GM12878 (cell line): ENCODE data around the gene PGAM2. TPM values are rescaled to one million over a fixed set of nuclear protein-coding genes. Genes with fewer than 3 reads are reported as not detected.

Experiments used
- ATAC-seq: fragments of 200-7000 bp; cut with Tn5 transposase; 3 replicates; pipeline ENCODE4 v1.9.1; 2020; ENCODE audit warnings: mild to moderate bottlenecking, moderate library complexity
- BruUV-seq: library from RNA; stranded (reverse); fragments of 400-500 nt; replicated peaks from 2 replicates; lab custom pipeline; 2021; lab: Mats Ljungman, UMichigan
- CTCF ChIA-PET: fragments of 300-600 bp; sonication (Branson Sonifier 250); formaldehyde crosslinking; extraction: SDS; loops from one replicate; lab custom pipeline; 2021; ENCODE audit warnings: inconsistent platforms; lab: Yijun Ruan, JAX
- POLR2A ChIA-PET: fragments of 350-600 bp; formaldehyde crosslinking; extraction: SDS; loops from one replicate; lab custom pipeline; 2021; ENCODE audit warnings: inconsistent platforms; lab: Charles Lee
- RAD21 ChIA-PET: fragments of 300-600 bp; sonication (Branson Sonifier 250); formaldehyde crosslinking; loops from one replicate; lab custom pipeline; 2023; ENCODE audit warnings: antibody characterized with exemption; ENCODE audit not compliant: unreplicated experiment; lab: Charles Lee
- SMC1A ChIA-PET: fragments of 300-600 bp; sonication (Branson Sonifier 250); formaldehyde crosslinking; loops from one replicate; lab custom pipeline; 2023; ENCODE audit not compliant: unreplicated experiment, uncharacterized antibody; lab: Charles Lee
- DNase-seq: peaks from one replicate; pipeline ENCODE4 v3.0.0-alpha.2; 2011; ENCODE audit warnings: low read depth, low spot score
- FAIRE-seq: peaks from 3 replicates; lab custom pipeline; 2011; peaks lifted over from hg19 to GRCh38; lab: Jason Lieb, UNC
- H2AFZ ChIP-seq: 2 replicates; pipeline ENCODE4 v1.6.0; 2011; ENCODE audit warnings: low read depth, low read length, control low read depth; ENCODE audit not compliant: control insufficient read depth
- H3K27ac ChIP-seq: 2 replicates; pipeline ENCODE4 v1.5.1; 2011; ENCODE audit warnings: control low read depth; ENCODE audit not compliant: control insufficient read depth, insufficient read depth
- H3K27me3 ChIP-seq, 2 experiments: replicated peaks in 1 of 2; 2 replicates each; pipeline versions ENCODE4 v1.6.0 to v1.6.1; 2011; ENCODE audit warnings: low read length in 1 of 2; ENCODE audit not compliant: control insufficient read depth in 2 of 2, insufficient read depth in 2 of 2
- H3K36me3 ChIP-seq, 2 experiments: 2 replicates each; pipeline ENCODE4 v1.5.1; 2011; ENCODE audit warnings: low read length in 1 of 2; ENCODE audit not compliant: control insufficient read depth in 2 of 2, insufficient read depth in 2 of 2
- H3K4me1 ChIP-seq: 2 replicates; pipeline ENCODE4 v1.6.1; 2011; ENCODE audit warnings: mild to moderate bottlenecking, low read length, moderate library complexity, mixed read lengths; ENCODE audit not compliant: control insufficient read depth, insufficient read depth
- H3K4me2 ChIP-seq: 2 replicates; pipeline ENCODE4 v1.6.0; 2011; ENCODE audit warnings: control low read depth; ENCODE audit not compliant: control insufficient read depth, insufficient read depth
- H3K4me3 ChIP-seq: fragments of 200-600 bp; sonication (generic); 2 replicates; pipeline ENCODE4 v1.5.1; 2016
- H3K79me2 ChIP-seq: 2 replicates; pipeline ENCODE4 v1.6.0; 2011; ENCODE audit warnings: low read length; ENCODE audit not compliant: control insufficient read depth, insufficient read depth
- H3K9ac ChIP-seq: 2 replicates; pipeline ENCODE4 v1.8.0; 2011; ENCODE audit warnings: low read length, control low read depth, mixed read lengths; ENCODE audit not compliant: control insufficient read depth, insufficient read depth
- H3K9me3 ChIP-seq: replicated peaks from 3 replicates; pipeline ENCODE4 v1.5.1; 2011; ENCODE audit warnings: mild to moderate bottlenecking, low read length; ENCODE audit not compliant: control insufficient read depth, insufficient read depth
- H4K20me1 ChIP-seq: 2 replicates; pipeline ENCODE4 v1.6.0; 2011; ENCODE audit not compliant: control insufficient read depth, insufficient read depth
- ATF7 ChIP-seq: fragments of 450-650 bp; IDR thresholded peaks from 2 replicates; pipeline ENCODE4 v1.6.1; 2016; ENCODE audit warnings: low read depth, mild to moderate bottlenecking
- E2F4 ChIP-seq: IDR thresholded peaks from 2 replicates; pipeline ENCODE4 v1.6.1; 2012; ENCODE audit warnings: low read depth, low read length, improper control_type of control experiment
- EZH2 ChIP-seq: IDR thresholded peaks from 2 replicates; pipeline ENCODE4 v1.6.1; 2012; ENCODE audit warnings: low read depth, mild to moderate bottlenecking, control low read depth, inconsistent platforms, low read length, borderline replicate concordance; ENCODE audit not compliant: control insufficient read depth
- GABPA ChIP-seq: IDR thresholded peaks from 2 replicates; pipeline ENCODE4 v1.6.1; 2014; ENCODE audit warnings: antibody characterized with exemption, low read depth, mild to moderate bottlenecking, inconsistent platforms
- HDGF ChIP-seq: fragments of 450-650 bp; IDR thresholded peaks from 2 replicates; pipeline ENCODE4 v1.6.1; 2016; ENCODE audit warnings: antibody characterized with exemption
- MEF2A ChIP-seq: IDR thresholded peaks from 2 replicates; pipeline ENCODE4 v1.6.1; 2011; ENCODE audit warnings: low read depth, mild to moderate bottlenecking, low read length, moderate library complexity; ENCODE audit not compliant: insufficient read depth
- MYC ChIP-seq: IDR thresholded peaks from 2 replicates; pipeline ENCODE4 v1.6.1; 2011; ENCODE audit warnings: mild to moderate bottlenecking, low read length, moderate library complexity, inconsistent platforms; ENCODE audit not compliant: insufficient read depth, insufficient replicate concordance, insufficient read length, severe bottlenecking
- NBN ChIP-seq: fragments of 450-650 bp; IDR thresholded peaks from 2 replicates; pipeline ENCODE4 v1.6.1; 2016
- NFIC ChIP-seq: IDR thresholded peaks from 2 replicates; pipeline ENCODE4 v1.6.1; 2012; ENCODE audit warnings: low read depth, mild to moderate bottlenecking, inconsistent platforms, low read length, moderate library complexity
- PAX8 ChIP-seq: fragments of 450-650 bp; IDR thresholded peaks from 2 replicates; pipeline ENCODE4 v1.6.1; 2017; ENCODE audit warnings: mild to moderate bottlenecking, moderate library complexity
- POLR2AphosphoS5 ChIP-seq: IDR thresholded peaks from 2 replicates; pipeline ENCODE4 v1.6.1; 2011; ENCODE audit warnings: mild to moderate bottlenecking, low read length, inconsistent platforms
- RAD51 ChIP-seq: fragments of 450-650 bp; IDR thresholded peaks from 2 replicates; pipeline ENCODE4 v1.6.1; 2016; ENCODE audit warnings: moderate library complexity, mild to moderate bottlenecking, inconsistent platforms
- RB1 ChIP-seq: fragments of 450-650 bp; formaldehyde crosslinking; IDR thresholded peaks from 2 replicates; pipeline ENCODE4 v1.6.1; 2017; ENCODE audit warnings: mild to moderate bottlenecking, borderline replicate concordance
- TAF1 ChIP-seq: IDR thresholded peaks from 2 replicates; pipeline ENCODE4 v1.6.1; 2011; ENCODE audit warnings: mild to moderate bottlenecking, low read depth, low read length, borderline replicate concordance
- TCF12 ChIP-seq: IDR thresholded peaks from 2 replicates; pipeline ENCODE4 v1.6.1; 2011; ENCODE audit warnings: low read depth, mild to moderate bottlenecking, low read length
- TCF7 ChIP-seq: IDR thresholded peaks from 2 replicates; pipeline ENCODE4 v1.6.1; 2014; ENCODE audit warnings: antibody characterized with exemption, borderline replicate concordance
- WRNIP1 ChIP-seq: IDR thresholded peaks from 2 replicates; pipeline ENCODE4 v1.6.1; 2011; ENCODE audit warnings: low read depth, low read length, improper control_type of control experiment, borderline replicate concordance
- WGBS: methylation state at CpG from one replicate; pipeline ENCODE4 v1.1.6; 2016; ENCODE audit warnings: low lambda C conversion rate; ENCODE audit not compliant: insufficient replicate concordance, insufficient coverage; ENCODE audit errors: missing lambda C conversion rate; 5-methylcytosine and 5-hydroxymethylcytosine counted together
- in situ Hi-C: fragments of 300-500 bp; cut with MboI; formaldehyde crosslinking; loops from 9 replicates; pipeline ENCODE4 v1.14.3; 2018; ENCODE audit warnings: mixed read lengths
- intact Hi-C: fragments of 100-400 bp; cut with micrococcal nuclease; formaldehyde crosslinking; loops from one replicate; pipeline ENCODE4 v1.14.2; 2022; ENCODE audit not compliant: unreplicated experiment
- polyA plus RNA-seq, 11 experiments: library from polyadenylated mRNA; depleted of rRNA in 4 of 11; unstranded in 6 of 11; stranded (reverse) in 5 of 11; fragments of >200 nt; fragmentation: Nextera tagmentation in 4 of 11; fragmentation: Illumina TruSeq in 1 of 11; extraction: Ambion mirVana in 4 of 11; extraction: Trizol in 1 of 11; gene quantifications; 1 replicate in 1 of 11; 2 replicates in 10 of 11; pipeline versions ENCODE4 v1.2.1 to v1.2.3, GENCODE V29; 2011 to 2016; ENCODE audit warnings: inconsistent platforms in 2 of 11, missing spikeins in 2 of 11, low read depth in 1 of 11
- total RNA-seq, 4 experiments: library from RNA; depleted of rRNA in 3 of 4; stranded (reverse); fragments of >200 nt in 3 of 4; fragmentation: Illumina TruSeq in 1 of 4; extraction: Trizol in 1 of 4; gene quantifications; 2 replicates each; pipeline versions ENCODE4 v1.2.1 to v1.2.3, GENCODE V29; 2013 to 2021
- TF ChIP-seq, protein P1 (sequence below): fragments of 450-650 bp; IDR thresholded peaks from 2 replicates; pipeline ENCODE4 v1.6.1; 2016; ENCODE audit warnings: mild to moderate bottlenecking
- TF ChIP-seq, protein P2 (sequence below): IDR thresholded peaks from 2 replicates; pipeline ENCODE4 v1.6.1; 2011; ENCODE audit warnings: low read depth, low read length, improper control_type of control experiment, borderline replicate concordance

Gene PGAM2
- total and polyA plus RNA-seq, 10 of the 15 experiments (the other 5 are each of a cell fraction or from before 2014, with no cell fraction given) = not detected

DNA sequence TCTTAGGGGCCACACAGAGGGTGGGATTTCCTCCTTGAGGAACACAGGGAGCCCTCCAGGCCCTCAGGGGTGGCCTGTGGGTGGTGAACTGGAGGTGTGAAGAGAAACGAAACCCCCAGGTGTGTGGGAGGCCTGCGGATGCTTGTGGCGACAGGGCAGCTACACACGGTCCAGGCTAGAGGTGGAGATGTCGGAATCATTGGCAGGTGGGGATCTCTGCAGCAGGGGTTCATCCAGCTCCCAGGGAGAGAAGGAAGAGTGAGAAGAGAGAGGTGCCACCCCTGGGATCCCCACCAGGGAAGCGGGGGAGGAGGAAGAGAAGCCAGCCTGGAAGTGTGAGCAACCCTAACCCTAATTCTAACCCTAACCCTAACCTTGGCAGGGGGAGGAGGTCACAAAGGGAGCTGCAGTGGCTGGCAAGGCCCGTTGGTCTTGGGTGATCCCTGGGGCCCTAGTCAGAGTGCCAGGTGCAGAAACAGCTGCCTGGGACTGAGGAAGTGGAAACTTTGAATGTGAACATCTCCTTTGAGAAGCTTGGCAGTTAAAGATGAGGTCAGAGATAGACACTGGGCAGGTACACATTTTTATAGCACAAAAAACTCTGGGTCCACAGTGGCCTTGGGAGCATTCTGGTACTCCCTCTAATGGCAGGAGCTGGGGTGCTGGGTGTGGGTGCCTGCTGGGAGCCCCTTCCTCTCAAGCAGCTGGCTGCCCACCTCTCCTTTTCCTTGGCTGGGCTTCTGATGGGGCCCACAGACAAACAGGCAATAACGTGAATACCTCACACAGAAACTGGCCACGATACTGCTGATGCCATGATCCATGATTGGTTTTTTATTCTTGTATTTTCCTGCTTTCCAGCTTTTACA is 31.9 kb upstream of the PGAM2 start (continued):
- no peak for TF ChIP-seq GABPA
- no peak for TF ChIP-seq PAX8
- no peak for TF ChIP-seq E2F4
- TF ChIP-seq NFIC = no peak
- 0 out of 2 replicates have a peak, but pooled peaks have one; percentile 34 for TF ChIP-seq NBN
- TF ChIP-seq HDGF = no peak
- 0 out of 2 replicates have a peak, but pooled peaks have one; percentile 26 for TF ChIP-seq RB1
- TF ChIP-seq, protein P1, sequence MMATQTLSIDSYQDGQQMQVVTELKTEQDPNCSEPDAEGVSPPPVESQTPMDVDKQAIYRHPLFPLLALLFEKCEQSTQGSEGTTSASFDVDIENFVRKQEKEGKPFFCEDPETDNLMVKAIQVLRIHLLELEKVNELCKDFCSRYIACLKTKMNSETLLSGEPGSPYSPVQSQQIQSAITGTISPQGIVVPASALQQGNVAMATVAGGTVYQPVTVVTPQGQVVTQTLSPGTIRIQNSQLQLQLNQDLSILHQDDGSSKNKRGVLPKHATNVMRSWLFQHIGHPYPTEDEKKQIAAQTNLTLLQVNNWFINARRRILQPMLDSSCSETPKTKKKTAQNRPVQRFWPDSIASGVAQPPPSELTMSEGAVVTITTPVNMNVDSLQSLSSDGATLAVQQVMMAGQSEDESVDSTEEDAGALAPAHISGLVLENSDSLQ = no peak

DNA sequence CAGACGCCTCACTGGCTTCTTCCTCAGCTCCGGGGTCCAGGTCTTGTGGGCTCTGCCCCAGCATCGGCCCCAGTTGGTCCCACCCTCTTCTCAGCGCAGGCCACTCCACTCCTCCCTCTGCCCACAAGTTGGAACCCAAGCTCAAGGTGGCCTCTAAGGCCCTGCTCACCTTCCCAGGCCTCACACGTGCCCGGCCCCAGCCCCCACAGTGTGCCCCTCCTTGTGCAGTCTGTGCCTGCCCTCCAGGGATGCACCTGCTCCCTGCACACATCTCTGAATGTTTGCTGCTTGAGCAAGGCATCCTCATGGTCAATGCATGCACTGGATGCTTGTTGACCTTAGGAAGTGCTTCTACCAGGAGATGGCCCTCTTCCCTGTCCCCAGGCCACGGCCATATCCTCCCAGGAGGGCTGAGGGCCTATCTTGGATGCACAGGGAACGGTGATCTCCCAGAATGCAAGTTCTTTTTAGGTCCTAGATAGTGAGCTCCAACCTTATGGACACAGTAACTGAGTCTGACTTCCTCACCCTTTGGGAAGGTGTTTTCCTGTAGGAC is 31.0 kb upstream of the PGAM2 start:
- no peaks in the 10 kb centered on the region for H3K9me3 ChIP-seq
- ChIA-PET CTCF (interaction anchor here (1.4 to 2.8 kb wide), 2 partner anchors 12 to 29 kb away, joined by 3 to 9 read pairs; no protein-coding TSS in a partner anchor), POLR2A (no interaction called here), RAD21 (interaction anchor here (1.3 kb wide), 1 partner anchor 52 kb away, joined by 3 read pairs; the partner anchor contains the start of gene DBNL), SMC1A (interaction anchor here (1.4 kb wide), 1 partner anchor 15 kb away, joined by 4 read pairs; no protein-coding TSS in a partner anchor)
- H3K4me1 ChIP-seq = peaks cover 14% of the 10 kb centered on the region
- no peak overlapping the region for H3K4me3 ChIP-seq
- 34% methylated on average over 8 of the region's 8 CpGs for WGBS
- no peaks in the 10 kb centered on the region for H4K20me1 ChIP-seq
- H3K36me3 ChIP-seq = no peaks in the 10 kb centered on the region
- H3K9ac ChIP-seq = no peak overlapping the region
- no TSS peak for BruUV-seq
- H3K27ac ChIP-seq = no peak overlapping the region
- H2AFZ ChIP-seq = no peak overlapping the region
- intact Hi-C loops (no loop called here), in situ Hi-C loops (no loop called here)
- H3K27me3 ChIP-seq = no peaks in the 10 kb centered on the region
- no peak for DNase-seq
- H3K4me2 ChIP-seq = no peak overlapping the region
- no peak for FAIRE-seq
- no peaks in the 10 kb centered on the region for H3K79me2 ChIP-seq
- TF ChIP-seq MYC (no peak), TCF7 (no peak), TAF1 (no peak), RAD51 (no peak), TCF12 (no peak), WRNIP1 (no peak), MEF2A (no peak), EZH2 (no peak), NBN (no peak), POLR2AphosphoS5 (no peak), ATF7 (no peak)
- TF ChIP-seq, protein P2, sequence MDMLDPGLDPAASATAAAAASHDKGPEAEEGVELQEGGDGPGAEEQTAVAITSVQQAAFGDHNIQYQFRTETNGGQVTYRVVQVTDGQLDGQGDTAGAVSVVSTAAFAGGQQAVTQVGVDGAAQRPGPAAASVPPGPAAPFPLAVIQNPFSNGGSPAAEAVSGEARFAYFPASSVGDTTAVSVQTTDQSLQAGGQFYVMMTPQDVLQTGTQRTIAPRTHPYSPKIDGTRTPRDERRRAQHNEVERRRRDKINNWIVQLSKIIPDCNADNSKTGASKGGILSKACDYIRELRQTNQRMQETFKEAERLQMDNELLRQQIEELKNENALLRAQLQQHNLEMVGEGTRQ = no peak
- ATAC-seq = no peak
